Raji (cell line): Measurements from ENCODE around the gene PEX26.

ENCODE experiments used
- POLR2A ChIP-seq: IDR thresholded peaks from 2 replicates; pipeline ENCODE4 v1.6.1; 2011; ENCODE audit warnings: low read depth, low read length, control low read depth; ENCODE audit not compliant: insufficient read depth

Gene PEX26

DNA sequence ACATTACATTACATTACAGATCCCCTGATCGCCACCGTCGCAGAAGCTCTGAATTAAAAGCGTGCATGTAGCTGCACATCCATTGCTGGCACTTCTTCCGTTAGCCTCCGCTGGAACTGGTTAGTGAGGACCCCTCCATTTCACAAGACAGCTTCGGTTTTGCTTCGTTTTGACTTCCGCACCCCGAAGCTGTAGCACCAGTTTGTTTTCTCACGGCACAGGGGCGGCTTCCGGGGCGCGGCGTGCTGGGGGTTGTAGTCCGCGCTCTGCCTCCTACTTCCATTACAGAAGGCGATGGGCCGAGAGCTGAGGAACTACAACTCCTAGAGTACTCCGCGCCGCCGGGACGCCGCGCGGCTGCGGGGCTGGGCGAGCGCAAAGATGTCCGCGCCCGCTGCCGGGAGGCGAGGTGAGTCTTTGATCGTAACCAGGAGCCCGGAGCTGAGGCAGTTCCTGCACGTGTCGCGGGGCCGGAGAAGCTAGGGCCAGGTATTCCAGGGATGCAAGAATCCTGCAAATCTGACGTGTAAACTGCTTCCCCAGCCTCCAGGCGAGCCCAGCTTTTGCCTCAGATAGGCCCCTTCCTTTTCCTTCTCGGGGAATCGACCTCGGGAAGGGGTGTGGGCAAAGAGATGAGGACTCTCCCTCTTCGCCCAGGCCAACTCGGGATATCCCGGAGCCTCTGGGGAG is at the start of gene PEX26:
TSS of gene PEX26 (plus strand) at position 352 of the 690 bp plus-strand sequence. CDS start 387 bp downstream, outside the sequence.
- peak; percentile 80 for TF ChIP-seq POLR2A

GRCh38 chr22:18028817-18029527 is 48.8 kb upstream of the PEX26 start:
- no peak for TF ChIP-seq POLR2A

- no peak for TF ChIP-seq POLR2A
These were observed 48.0 kb upstream of the PEX26 start for GRCh38 chr22:18029686-18030267.

DNA sequence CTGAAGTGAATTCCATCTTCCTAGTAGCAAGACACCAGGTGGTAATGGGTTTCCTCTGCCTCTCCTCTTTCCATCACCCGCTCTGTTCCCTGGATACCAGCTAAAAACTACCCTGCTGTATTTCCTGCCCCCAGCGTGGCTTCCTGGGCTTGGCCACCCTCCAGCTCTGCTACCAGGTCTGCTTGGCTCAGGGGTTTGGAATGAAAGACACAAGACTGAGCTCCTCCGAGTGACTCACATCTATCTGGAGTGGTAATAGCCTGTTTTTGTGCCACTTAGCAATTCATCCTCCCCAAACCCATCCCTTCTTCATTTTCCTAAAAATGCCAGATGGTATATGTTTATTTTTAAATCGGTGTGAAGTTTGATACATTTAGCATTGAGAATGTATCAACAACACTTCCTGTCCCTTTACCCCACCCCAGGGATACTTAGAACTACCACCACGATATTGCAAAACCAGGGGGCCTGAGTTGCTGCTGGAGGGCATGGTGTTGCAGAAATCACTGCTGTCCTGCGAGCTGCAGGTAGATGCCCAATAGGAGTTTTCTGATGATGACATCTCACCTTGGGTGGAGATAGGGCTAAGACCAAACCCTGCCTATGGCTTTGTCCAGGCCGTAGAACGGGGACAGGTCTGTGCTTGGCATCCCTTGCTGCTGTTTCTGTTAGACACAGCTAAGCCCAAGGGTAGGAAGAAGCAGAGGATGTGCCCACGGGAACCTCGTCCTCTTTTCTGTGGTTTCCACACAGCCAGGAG is 45.9 kb upstream of the PEX26 start:
- no peak for TF ChIP-seq POLR2A

DNA sequence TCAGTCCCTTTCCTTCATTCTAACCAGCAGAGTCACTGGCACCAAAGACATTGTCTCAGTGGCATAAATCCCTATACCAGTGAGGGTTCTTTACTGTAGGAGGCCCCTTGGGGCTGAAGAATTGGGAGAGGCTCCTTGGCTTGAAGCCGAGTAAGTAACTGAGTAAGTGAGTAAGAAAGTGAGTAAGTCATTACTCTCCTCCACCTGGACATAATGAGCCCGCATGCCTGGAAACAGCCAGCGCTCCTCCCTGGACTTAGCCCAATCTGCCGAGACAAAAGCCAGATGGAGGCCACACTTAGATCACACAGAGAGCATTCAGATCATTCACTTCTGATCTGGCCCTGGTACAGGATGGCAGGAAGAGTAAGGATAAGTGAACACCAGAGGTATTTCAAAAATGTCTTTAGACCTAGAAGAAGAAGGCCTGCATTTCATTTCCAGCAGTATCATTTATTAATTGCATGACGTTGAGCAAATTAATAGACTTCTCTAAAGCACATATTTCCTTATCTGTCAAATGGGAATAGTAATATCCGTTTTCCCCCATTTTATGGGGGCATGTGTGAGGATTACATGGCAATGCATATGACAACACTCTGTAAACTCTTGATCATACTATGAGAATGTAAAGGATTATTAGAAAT is 45.2 kb upstream of the PEX26 start:
- TF ChIP-seq POLR2A: no peak

- no peak for TF ChIP-seq POLR2A
These were observed 44.4 kb upstream of the PEX26 start for GRCh38 chr22:18033204-18033998.

GRCh38 chr22:18034076-18034475 is 43.7 kb upstream of the PEX26 start:
- no peak for TF ChIP-seq POLR2A

GRCh38 chr22:18035751-18036150 is 42.0 kb upstream of the PEX26 start:
- TF ChIP-seq POLR2A: no peak

- no peak for TF ChIP-seq POLR2A
These were observed 35.1 kb upstream of the PEX26 start for GRCh38 chr22:18042685-18043084.

DNA sequence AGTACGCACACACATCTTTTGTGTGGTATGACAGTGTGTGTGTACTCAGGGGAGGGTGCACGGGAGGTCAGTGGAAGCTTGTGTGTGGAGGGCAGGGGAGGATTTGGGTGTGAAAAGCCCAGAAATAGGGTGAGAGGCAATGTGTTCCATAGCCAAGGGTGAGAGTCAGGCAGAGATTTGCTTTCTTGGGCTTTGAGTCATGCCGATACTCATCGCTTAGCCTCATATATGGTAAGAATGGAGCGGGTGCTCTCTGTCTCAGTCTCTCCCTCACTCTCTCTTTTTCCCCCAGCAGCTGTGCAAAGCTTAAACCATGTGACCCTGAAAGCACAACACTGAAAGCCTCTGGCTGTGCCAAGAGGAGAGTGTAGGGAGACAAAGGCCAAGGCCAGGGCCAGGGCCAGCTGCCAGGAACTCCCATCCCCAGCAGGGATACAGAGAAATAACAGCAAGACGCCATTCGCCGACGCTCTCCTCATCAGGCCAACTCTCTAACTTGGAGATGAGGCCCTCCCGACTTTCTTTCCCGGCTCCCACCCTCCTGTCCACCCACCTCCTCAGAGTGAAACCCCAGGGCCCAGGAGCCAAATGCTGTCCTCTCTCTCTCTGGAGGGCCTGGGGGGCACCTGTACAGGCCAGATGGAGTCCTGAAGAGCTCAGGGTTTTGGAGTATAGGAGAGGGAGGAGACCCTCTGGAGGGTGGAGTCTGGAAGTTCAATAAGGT is 33.1 kb upstream of the PEX26 start:
- TF ChIP-seq POLR2A: no peak

DNA sequence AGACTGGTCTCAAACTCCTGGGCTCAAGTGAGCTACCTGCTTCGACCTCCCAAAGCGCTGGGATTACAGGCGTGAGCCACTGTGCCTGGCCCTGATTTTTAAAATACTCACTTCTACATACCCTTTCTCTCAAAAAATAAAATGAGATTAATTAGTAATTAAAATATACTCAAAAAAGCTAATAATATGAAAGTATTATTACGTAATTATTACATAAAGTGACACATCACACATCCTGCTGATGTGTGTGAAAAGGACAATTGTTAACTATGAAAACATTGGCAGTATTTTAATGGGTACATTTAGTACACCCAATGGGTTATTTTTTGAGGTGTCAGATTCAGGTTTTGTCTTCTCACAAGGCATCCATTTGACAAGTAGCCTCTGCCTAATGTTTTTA is 32.0 kb upstream of the PEX26 start:
- TF ChIP-seq POLR2A: no peak

DNA sequence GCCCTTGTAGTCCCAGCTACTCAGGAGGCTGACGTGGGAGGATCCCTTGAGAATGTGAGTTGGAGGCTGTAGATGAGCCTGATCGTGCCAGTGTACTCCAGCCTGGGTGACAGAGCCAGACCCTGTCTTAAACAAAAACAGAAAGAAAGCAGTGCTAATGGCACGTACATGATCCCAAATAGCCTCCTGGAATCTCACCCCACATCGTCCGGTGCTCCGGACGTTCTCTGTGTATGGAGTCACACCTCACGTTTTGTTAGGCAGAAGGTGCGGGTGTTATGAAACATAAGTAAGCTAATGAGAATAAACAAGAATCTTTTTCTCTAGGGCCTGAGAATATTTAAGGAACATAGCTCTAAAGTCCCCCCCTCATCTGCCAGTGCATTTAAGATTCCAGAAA is 29.7 kb upstream of the PEX26 start:
- no peak for TF ChIP-seq POLR2A

DNA sequence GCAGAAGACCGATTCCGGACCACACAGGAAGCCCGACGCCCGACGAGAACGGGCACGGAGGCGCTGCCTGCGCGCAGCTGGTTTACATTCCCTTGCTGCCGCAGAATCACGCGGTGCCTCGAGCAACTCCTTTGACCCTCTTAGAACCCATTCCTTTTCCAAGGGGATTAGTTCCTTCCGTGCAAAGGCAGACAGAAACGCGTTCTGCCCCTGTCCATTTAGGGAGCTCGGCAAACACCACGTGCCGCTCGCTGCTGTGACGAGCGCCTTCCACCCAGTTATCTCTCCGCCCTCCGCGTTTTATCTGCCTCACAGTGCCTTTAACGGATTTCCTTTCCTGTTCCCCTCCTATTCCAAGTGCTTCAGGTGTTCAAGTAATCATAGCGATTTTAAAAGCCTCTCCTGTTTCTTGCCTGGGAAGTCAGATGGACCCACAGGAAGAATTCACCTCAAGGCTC is 29.3 kb upstream of the PEX26 start:
- TF ChIP-seq POLR2A: no peak
